ENCODE measurements around the gene RAET1G.
"Not testable (repeated sequence)": the region's sequence is repeated elsewhere in the genome, so short reads cannot be mapped to it uniquely, and the experiment has no call there.

The RAET1G gene

DNA sequence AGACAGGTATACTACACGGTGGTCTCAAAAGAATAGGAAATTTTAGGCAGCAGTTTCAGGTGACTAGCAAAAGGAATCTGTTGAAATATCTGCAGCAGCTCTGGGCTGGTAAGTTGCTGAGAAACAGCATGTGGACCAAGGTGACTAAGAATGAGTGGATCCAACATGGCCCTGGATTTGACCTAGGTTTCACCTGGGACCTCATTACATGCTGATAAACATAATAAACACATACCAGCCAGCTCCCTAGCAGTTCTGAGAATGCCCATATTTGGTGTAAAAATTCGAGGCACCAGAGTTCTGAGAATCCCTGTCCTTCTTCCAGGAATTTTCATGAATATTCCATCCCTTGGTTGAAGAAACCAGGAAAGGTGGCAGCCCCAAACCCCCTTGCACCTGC lies 30.5 kb upstream of the RAET1G start:
- FAIRE-seq = not testable (repeated sequence)

- FAIRE-seq = no peak
These were observed 28.7 kb upstream of the RAET1G start for GRCh38 chr6:149951626-149952025.

DNA sequence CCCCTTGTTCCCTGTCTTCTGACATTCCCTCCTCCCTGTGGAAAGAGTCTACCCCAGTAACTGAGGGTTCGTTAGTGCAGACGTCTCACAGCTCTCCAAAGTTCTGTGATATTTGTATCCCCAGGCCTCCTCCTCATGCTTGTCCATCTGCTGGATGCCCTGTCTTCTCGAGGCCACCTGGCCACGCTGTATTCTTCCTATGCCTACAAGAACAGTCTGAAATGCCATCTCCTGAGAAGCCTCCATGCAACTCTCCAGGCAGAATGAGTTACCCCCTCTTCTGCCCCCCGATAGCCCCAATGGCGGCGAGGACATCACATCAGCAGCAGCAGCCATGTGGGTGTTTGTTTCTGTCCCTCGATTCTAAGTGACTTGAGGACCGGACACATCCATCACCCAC lies 28.2 kb upstream of the RAET1G start:
- no peak for FAIRE-seq

DNA sequence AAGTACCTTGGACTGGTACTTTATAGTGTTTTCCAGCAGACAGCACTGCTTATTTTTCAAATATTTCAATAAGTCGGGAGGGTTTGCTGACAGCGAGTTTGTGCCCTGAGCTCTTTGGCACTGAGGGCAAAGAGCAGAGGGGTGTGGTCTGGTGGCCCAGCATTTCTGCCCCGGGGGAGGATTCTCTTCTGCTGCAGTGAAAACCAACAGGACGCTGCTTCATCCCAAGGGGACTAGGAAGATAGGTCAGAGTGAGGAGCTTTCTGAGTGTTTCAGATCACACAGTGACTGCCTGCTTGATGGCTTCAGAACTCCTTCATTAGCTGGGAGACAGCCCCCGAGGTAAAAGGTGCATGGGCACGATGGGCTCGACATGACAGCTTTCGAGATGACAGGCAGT lies 27.5 kb upstream of the RAET1G start:
- no peak for FAIRE-seq

DNA sequence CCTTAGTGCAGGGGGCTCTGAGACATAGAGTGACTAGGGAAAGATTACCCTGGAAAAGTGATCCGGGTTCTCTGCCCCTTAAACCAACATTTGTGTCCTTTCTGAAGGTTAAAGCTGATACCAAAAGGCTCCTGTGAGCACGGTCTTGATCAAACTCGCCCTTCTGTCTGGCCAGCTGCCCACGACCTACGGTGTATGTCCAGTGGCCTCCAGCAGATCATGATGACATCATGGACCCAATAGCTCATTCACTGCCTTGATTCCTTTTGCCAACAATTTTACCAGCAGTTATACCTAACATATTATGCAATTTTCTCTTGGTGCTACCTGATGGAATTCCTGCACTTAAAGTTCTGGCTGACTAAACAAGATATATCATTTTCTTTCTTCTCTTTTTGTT lies 25.7 kb upstream of the RAET1G start:
- FAIRE-seq = no peak

DNA sequence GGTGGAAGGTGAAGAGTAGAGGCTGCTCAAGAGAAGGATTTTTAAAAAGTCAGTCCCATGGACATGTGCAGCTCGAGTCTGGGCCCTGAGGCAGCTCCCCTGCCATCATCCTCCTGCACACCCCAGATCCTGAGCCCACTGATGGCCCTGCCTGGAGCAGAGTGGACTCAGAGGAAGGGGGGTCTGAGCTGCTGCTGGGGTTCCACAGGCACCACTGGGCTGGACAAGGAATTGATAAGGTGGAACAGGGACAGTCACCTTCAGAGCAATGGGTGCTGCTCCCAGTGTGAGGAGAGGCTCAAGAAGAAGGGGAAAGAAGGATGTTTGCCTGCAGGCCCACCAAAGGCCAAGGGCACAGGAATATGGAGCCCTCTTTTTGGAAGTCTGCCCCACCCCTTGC lies 25.1 kb upstream of the RAET1G start:
- FAIRE-seq = no peak

- not testable (repeated sequence) for FAIRE-seq
These were observed 24.6 kb upstream of the RAET1G start for GRCh38 chr6:149947533-149947932.

- not testable (repeated sequence) for FAIRE-seq
These were observed 23.7 kb upstream of the RAET1G start for GRCh38 chr6:149946631-149947030.

- not testable (repeated sequence) for FAIRE-seq
These were observed 22.4 kb upstream of the RAET1G start for GRCh38 chr6:149945276-149945675.

DNA sequence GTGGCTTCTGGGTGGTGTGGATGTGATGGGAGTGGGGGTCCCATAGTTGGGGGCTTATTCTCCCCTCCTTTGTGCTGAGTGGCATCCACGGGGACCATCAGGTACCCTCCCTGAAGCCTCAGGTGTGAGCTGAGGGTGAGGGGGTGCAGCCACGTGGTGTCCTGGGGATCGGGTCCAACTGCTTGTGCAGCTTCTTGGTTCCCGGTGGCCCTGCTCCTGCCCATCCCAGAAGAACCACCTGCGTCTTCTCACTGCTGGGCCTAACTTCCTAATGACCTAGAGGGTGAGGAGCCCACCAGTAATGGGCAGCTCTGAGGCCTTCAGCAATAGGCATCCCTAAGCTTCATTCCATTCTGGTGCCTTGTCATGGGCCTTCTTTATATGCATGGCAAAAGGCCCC lies 20.4 kb upstream of the RAET1G start:
- FAIRE-seq = not testable (repeated sequence)

- FAIRE-seq = no peak
These were observed 19.5 kb upstream of the RAET1G start for GRCh38 chr6:149942461-149942829.

DNA sequence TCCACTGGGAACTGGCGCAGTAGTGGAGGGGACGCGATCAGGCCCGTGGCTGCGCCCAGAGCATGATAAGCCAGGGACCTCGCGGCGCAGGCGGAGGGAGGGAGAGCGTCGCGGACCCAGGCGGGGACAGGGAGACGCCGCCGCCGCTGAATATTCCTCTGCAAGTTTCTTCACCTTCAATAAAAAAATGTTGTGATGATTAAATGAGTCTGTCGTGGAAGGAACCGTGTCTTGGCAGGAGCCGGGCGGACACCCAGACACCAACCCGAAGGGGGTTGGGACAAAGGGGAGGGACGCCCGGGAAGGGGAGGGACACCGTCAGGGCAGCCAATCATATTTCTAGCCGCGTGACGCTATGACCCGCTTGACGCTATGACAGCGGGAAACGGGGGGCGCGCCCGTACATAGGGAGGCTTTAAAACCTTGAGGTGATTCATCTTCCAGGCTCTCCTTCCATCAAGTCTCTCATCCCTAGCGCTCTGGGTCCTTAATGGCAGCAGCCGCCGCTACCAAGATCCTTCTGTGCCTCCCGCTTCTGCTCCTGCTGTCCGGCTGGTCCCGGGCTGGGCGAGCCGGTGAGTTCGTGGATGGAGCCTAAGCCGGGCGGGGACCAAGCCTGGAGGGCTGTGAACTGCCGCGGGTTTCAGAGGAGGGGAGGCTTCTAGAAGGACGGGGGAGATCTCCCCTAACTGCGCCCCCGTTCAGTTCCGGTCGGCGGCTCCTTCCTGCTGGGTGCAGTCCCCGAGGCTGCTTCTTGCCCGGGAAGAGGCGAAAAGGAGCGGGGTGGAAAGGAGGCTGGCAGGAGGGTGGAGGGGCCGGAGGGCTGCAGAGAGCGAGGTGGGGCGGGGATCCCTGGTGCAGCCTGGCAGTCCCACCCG lies 18.9 kb upstream of the RAET1G start, which contains the start of gene ULBP2:
ULBP2 (plus strand) TSS at position 432 of the 878 bp plus-strand sequence; CDS start at position 491, 59 bp downstream.
- FAIRE-seq = no peak

- FAIRE-seq = no peak
These were observed 17.7 kb upstream of the RAET1G start for GRCh38 chr6:149940672-149940982.

DNA sequence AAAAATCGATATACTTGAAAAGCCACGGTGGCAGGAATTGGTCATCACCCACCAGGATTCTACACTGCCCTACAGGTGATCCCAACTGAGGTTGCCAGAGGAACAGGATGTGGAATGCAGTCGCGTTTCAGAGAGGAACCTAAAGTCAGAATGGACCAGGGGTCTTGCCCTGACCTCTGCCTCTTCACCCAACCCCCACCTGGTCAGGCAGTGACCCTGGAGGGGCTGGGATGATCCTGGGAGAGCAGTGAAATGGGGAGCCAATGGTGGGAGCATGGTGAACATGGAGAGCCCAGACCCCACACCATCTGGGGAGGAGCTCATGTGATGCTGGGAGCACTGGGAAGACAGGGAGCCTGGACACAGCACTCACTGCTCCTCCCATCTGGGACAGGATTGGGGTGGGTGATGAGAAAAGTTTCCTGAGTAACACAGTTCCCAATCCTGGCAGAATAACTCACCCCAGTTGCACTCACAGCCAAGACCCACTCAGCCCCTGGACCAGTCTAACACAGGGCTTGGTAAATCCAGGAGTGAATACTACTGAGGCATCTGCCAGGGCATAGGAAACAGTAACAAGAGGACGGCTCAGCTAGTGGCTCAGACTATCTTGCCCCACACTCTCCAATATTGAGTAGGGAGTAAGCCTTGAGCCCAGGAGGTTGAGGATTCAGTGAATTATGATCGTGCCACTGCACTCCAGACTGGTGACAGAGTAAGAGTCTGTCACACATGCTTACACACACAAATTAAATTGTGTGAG lies 17.2 kb upstream of the RAET1G start:
- no peak for FAIRE-seq

GRCh38 chr6:149939356-149939648 lies 16.4 kb upstream of the RAET1G start:
- FAIRE-seq = no peak

DNA sequence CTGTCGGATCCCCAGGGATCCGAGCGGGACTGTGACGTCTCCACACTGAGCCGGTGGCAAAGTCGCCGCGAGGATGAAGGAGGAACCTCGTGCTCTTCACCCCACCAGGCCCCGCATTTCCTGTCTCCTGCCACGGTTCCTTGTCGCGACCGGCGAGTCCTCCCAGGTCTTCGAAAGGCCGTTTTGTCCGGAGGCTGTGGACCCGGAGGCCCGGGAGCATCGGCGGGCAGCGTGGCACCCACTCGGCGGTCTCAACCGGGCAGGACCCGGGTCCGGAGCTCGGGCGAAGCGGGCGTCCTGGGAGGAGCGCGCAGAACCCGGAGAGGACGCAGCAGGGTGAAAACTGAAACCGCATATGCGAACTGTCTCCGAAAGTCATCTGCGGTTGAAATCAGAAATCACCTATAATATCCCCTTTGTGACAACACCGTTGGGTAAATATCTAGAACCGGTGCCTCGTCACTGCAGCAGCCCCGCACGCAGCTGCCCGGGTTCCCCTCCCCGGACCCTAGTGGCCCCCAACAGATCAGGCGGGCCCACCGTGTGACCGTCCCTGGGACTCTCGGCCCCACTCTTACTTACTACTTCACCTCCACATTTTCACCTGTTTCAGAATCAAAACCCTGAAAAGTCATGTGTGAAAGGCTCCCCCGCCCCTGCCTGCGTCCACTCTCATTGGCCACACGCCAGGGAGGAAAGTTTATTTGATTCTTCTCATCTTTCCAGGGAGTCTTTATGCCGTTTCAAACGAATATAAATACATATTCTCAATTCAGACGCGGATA lies 15.8 kb upstream of the RAET1G start:
- FAIRE-seq = no peak

GRCh38 chr6:149938013-149938570 lies 15.2 kb upstream of the RAET1G start:
- not testable (repeated sequence) for FAIRE-seq

DNA sequence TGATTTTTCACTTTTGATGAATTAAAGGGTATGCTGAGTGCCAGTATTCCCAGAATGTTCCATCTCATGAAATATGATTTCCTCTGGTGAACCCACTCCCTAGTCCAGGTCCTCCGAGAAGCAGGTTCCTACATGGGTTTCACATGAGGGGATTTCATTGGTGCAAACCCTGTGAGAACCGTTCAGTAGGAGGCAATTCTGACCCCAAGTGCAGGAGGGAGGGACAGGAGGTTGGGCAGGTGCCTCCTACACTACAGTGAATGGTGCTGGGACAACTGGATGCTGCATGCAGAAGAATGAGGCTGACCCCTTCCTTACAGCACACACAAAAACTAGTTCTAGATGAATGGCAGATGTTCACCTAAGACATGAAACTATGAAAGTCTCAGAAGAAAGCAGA lies 13.8 kb upstream of the RAET1G start:
- no peak for FAIRE-seq

GRCh38 chr6:149935668-149936067 lies 12.7 kb upstream of the RAET1G start:
- FAIRE-seq = no peak

- FAIRE-seq = no peak
These were observed 12.3 kb upstream of the RAET1G start for GRCh38 chr6:149935246-149935645.

DNA sequence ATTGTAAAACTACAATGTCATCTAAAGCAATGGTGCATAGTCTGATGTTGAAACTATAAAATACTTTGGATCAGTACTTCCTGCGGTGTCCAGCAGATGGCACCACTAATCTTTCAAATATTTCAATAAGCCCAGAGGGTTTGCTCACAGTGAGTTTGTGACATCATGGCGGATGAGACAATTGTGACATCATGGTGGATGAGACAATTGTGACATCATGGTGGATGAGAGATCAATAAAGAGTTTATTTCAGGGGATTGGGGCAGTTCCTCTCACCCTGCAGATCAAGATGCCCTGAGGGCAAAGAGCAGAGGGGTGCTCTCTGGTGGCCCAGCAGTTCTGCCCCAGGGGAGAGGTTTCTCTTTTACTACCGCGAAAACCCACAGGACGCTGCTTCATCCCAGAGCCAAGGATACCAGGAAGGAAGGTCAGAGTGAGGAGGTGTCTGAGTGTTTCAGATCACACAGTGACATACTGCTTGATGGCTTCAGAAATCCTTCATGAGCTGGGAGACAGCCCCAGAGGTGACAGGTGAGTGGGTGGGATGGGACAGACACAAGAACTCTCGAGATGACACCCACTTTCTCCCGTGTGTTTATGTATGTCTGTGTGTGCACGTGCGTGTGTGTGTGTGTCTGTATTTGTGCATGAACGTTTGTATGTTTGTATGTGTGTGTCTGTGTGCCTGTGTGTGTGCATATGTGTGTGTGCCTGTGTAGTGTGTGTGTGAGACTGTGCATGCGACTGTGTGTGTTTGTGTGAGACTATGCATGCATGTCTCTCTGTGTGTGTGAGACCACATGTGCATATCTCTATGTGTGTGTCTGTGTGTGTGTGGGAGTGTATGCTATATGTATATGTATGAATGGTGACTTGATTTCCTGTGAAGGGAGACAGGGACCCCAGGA lies 11.6 kb upstream of the RAET1G start:
- FAIRE-seq = peak; percentile 93

- no peak for FAIRE-seq
These were observed 10.5 kb upstream of the RAET1G start for GRCh38 chr6:149933461-149933860.
